ENCODE results near the gene RGS18. TPM values are rescaled to one million over a fixed set of nuclear protein-coding genes. Genes with fewer than 3 reads are reported as not detected.
"Not testable (repeated sequence)": the region's sequence is repeated elsewhere in the genome, so short reads cannot be mapped to it uniquely, and the experiment has no call there.

The RGS18 gene
- total RNA-seq, 4 donors from 2014 or later: 0.35 to 8.3 (median 0.80) TPM; not detected in 1

GRCh38 chr1:192122668-192123067 is 35.6 kb upstream of the RGS18 start:
- Histone ChIP-seq H3K4me3 (no peak overlapping the region), H3K36me3 (no peaks in the 10 kb centered on the region), H3K27me3 (no peaks in the 10 kb centered on the region), H3K27ac (no peak overlapping the region), H3K9me3 (no peaks in the 10 kb centered on the region), H3K4me1 (no peaks in the 10 kb centered on the region)
- TF ChIP-seq POLR2A (IDR thresholded peaks at IDR 0.05): no peak
- no peak for TF ChIP-seq CTCF (IDR thresholded peaks at IDR 0.05)
- DNase-seq: no peak

- H3K4me3 ChIP-seq: no peak overlapping the region
- no peaks in the 10 kb centered on the region for H3K9me3 ChIP-seq
- H3K36me3 ChIP-seq: no peaks in the 10 kb centered on the region
- H3K4me1 ChIP-seq: no peaks in the 10 kb centered on the region
- no peaks in the 10 kb centered on the region for H3K27me3 ChIP-seq
- no peak for DNase-seq
- H3K27ac ChIP-seq: no peak overlapping the region
- TF ChIP-seq POLR2A (IDR thresholded peaks at IDR 0.05) (no peak), CTCF (IDR thresholded peaks at IDR 0.05) (no peak)
These were observed 35.0 kb upstream of the RGS18 start for GRCh38 chr1:192123212-192123611.

- TF ChIP-seq POLR2A (IDR thresholded peaks at IDR 0.05): no peak
- TF ChIP-seq CTCF (IDR thresholded peaks at IDR 0.05): no peak
- Histone ChIP-seq H3K36me3 (no peaks in the 10 kb centered on the region), H3K27ac (no peak overlapping the region), H3K27me3 (no peaks in the 10 kb centered on the region), H3K4me1 (no peaks in the 10 kb centered on the region), H3K4me3 (no peak overlapping the region), H3K9me3 (no peaks in the 10 kb centered on the region)
- no peak for DNase-seq
These were observed 32.1 kb upstream of the RGS18 start for GRCh38 chr1:192126030-192126619.

GRCh38 chr1:192130175-192130574 is 28.1 kb upstream of the RGS18 start:
- no peak for TF ChIP-seq CTCF (IDR thresholded peaks at IDR 0.05)
- TF ChIP-seq POLR2A (IDR thresholded peaks at IDR 0.05): no peak
- Histone ChIP-seq H3K9me3 (no peaks in the 10 kb centered on the region), H3K36me3 (no peaks in the 10 kb centered on the region), H3K27ac (no peak overlapping the region), H3K4me1 (no peaks in the 10 kb centered on the region), H3K27me3 (no peaks in the 10 kb centered on the region), H3K4me3 (no peak overlapping the region)
- no peak for DNase-seq

GRCh38 chr1:192130865-192131264 is 27.4 kb upstream of the RGS18 start:
- H3K27ac ChIP-seq, H3K27me3 ChIP-seq, H3K36me3 ChIP-seq, H3K9me3 ChIP-seq, DNase-seq, H3K4me1 ChIP-seq, H3K4me3 ChIP-seq: not testable (repeated sequence)

GRCh38 chr1:192131914-192132313 is 26.3 kb upstream of the RGS18 start:
- no peaks in the 10 kb centered on the region for H3K9me3 ChIP-seq
- no peaks in the 10 kb centered on the region for H3K27me3 ChIP-seq
- no peak overlapping the region for H3K27ac ChIP-seq
- H3K4me1 ChIP-seq: no peaks in the 10 kb centered on the region
- no peak for DNase-seq
- no peak overlapping the region for H3K4me3 ChIP-seq
- no peak for TF ChIP-seq CTCF (IDR thresholded peaks at IDR 0.05)
- H3K36me3 ChIP-seq: no peaks in the 10 kb centered on the region

Data from Peyer's patch (tissue), 4 donors.